Osteoblast (primary cell): ENCODE results near the gene ZNF215. TPM values are rescaled to one million over a fixed set of nuclear protein-coding genes. Genes with fewer than 3 reads are reported as not detected.
A peak's percentile ranks its signal among the peaks of the same experiment; 100 is the strongest.

Experiments
- DNase-seq: peaks from one replicate; pipeline ENCODE4 v3.0.0; 2011; ENCODE audit warnings: low spot score, mixed read lengths; ENCODE audit not compliant: insufficient read length; ENCODE audit errors: missing footprints
- H2AFZ ChIP-seq: 2 replicates; pipeline ENCODE4 v1.6.0; 2011; ENCODE audit warnings: mild to moderate bottlenecking, low read length
- H3K27ac ChIP-seq: 2 replicates; pipeline ENCODE4 v1.5.1; 2011; ENCODE audit warnings: mild to moderate bottlenecking, low read depth, low read length, moderate library complexity
- H3K27me3 ChIP-seq: 2 replicates; pipeline ENCODE4 v1.6.0; 2012; ENCODE audit warnings: mild to moderate bottlenecking, control low read depth, inconsistent platforms, low read length, moderate library complexity; ENCODE audit not compliant: insufficient read depth
- H3K36me3 ChIP-seq: 2 replicates; pipeline ENCODE4 v1.5.1; 2011; ENCODE audit warnings: mild to moderate bottlenecking, low read length, control low read depth, moderate library complexity; ENCODE audit not compliant: insufficient read depth
- H3K4me1 ChIP-seq: 2 replicates; pipeline ENCODE4 v1.5.1; 2011; ENCODE audit warnings: mild to moderate bottlenecking, low read length, control low read depth, moderate library complexity; ENCODE audit not compliant: insufficient read depth
- H3K4me2 ChIP-seq: 2 replicates; pipeline ENCODE4 v1.6.0; 2011; ENCODE audit warnings: mild to moderate bottlenecking, low read length; ENCODE audit not compliant: insufficient read depth
- H3K4me3 ChIP-seq: fragments of 200-600 bp; sonication (generic); 3 replicates; pipeline ENCODE4 v1.5.1; 2012; ENCODE audit warnings: mild to moderate bottlenecking, low read length, inconsistent platforms; ENCODE audit not compliant: insufficient read depth
- H3K79me2 ChIP-seq: 2 replicates; pipeline ENCODE4 v1.6.0; 2012; ENCODE audit warnings: mild to moderate bottlenecking, low read length, control low read depth, inconsistent platforms; ENCODE audit not compliant: insufficient read depth
- H3K9me3 ChIP-seq: 2 replicates; pipeline ENCODE4 v1.5.1; 2011; ENCODE audit warnings: low read depth, low read length, control low read depth
- H4K20me1 ChIP-seq: 2 replicates; pipeline ENCODE4 v1.6.0; 2012; ENCODE audit warnings: mild to moderate bottlenecking, low read length, control low read depth; ENCODE audit not compliant: insufficient read depth
- CTCF ChIP-seq: IDR thresholded peaks from 2 replicates; pipeline ENCODE4 v1.5.1; 2011; ENCODE audit warnings: mild to moderate bottlenecking, low read depth, low read length, moderate library complexity; ENCODE audit errors: extremely low read depth
- total RNA-seq: library from RNA; depleted of rRNA; stranded (reverse); fragments of >200 nt; gene quantifications from 2 replicates; pipeline ENCODE4 v1.2.3, GENCODE V29; 2012

Gene ZNF215
- total RNA-seq, 1 donor: 4.3 TPM

GRCh38 chr11:6992457-6993417 lies 66.5 kb downstream of the ZNF215 start:
- Histone ChIP-seq H3K9me3 (no peaks in the 10 kb centered on the region), H2AFZ (peak overlapping the region; percentile 18), H3K27me3 (no peaks in the 10 kb centered on the region), H3K36me3 (no peaks in the 10 kb centered on the region), H3K4me1 (peaks cover 24% of the 10 kb centered on the region), H3K4me2 (peak overlapping the region; percentile 73), H4K20me1 (no peaks in the 10 kb centered on the region), H3K4me3 (peak overlapping the region; percentile 42), H3K79me2 (no peaks in the 10 kb centered on the region), H3K27ac (peak overlapping the region; percentile 62)
- TF ChIP-seq CTCF: no peak
- DNase-seq: peak; percentile 52

GRCh38 chr11:6995703-6996102 lies 69.5 kb downstream of the ZNF215 start:
- H4K20me1 ChIP-seq: no peaks in the 10 kb centered on the region
- H3K36me3 ChIP-seq: no peaks in the 10 kb centered on the region
- H3K4me1 ChIP-seq: peaks cover 20% of the 10 kb centered on the region
- TF ChIP-seq CTCF: no peak
- H2AFZ ChIP-seq: no peak overlapping the region
- H3K4me3 ChIP-seq: no peak overlapping the region
- H3K4me2 ChIP-seq: no peak overlapping the region
- no peak for DNase-seq
- no peaks in the 10 kb centered on the region for H3K27me3 ChIP-seq
- no peak overlapping the region for H3K27ac ChIP-seq
- no peaks in the 10 kb centered on the region for H3K9me3 ChIP-seq
- H3K79me2 ChIP-seq: no peaks in the 10 kb centered on the region

- H3K9me3 ChIP-seq: no peaks in the 10 kb centered on the region
- peaks cover 4% of the 10 kb centered on the region for H3K4me1 ChIP-seq
- H3K4me3 ChIP-seq: no peak overlapping the region
- H2AFZ ChIP-seq: peak overlapping the region; percentile 39
- no peaks in the 10 kb centered on the region for H4K20me1 ChIP-seq
- DNase-seq: no peak
- H3K4me2 ChIP-seq: peak overlapping the region; percentile 47
- no peaks in the 10 kb centered on the region for H3K27me3 ChIP-seq
- H3K79me2 ChIP-seq: no peaks in the 10 kb centered on the region
- H3K27ac ChIP-seq: no peak overlapping the region
- no peak for TF ChIP-seq CTCF
- no peaks in the 10 kb centered on the region for H3K36me3 ChIP-seq
Measured at GRCh38 chr11:7004482-7004881, 78.3 kb downstream of the ZNF215 start.

Other genes starting within 250 kb of the ZNF215 start
- gene MRPL17, start 243.1 kb upstream of the ZNF215 start, total RNA-seq: 29.5 and 29.7 TPM in 2 replicates
- 0.29 and 0.36 TPM in 2 replicates for gene OR2AG2, start 154.4 kb upstream of the ZNF215 start, total RNA-seq
- gene OR2AG1, start 143.4 kb upstream of the ZNF215 start, total RNA-seq: not detected in 2 replicates
- gene OR6A2, start 126.7 kb upstream of the ZNF215 start, total RNA-seq: 0.36 and 0.59 TPM in 2 replicates
- gene OR10A5, start 80.7 kb upstream of the ZNF215 start, total RNA-seq: not detected in 2 replicates
- not detected in 2 replicates for gene OR10A2, start 63.4 kb upstream of the ZNF215 start, total RNA-seq
- gene OR10A4, start 49.8 kb upstream of the ZNF215 start, total RNA-seq: not detected in 2 replicates
- 0.36 and 0.88 TPM in 2 replicates for gene OR2D2, start 33.9 kb upstream of the ZNF215 start, total RNA-seq
- gene OR2D3, start 5.4 kb upstream of the ZNF215 start, total RNA-seq: not detected in 2 replicates
- 3.6 and 4.7 TPM in 2 replicates for gene ZNF214, start 93.9 kb downstream of the ZNF215 start, total RNA-seq
- gene NLRP14, start 94.1 kb downstream of the ZNF215 start, total RNA-seq: under 0.01 TPM in 1 of 2 replicates, not detected in the other
- not detected in 2 replicates for gene RBMXL2, start 162.6 kb downstream of the ZNF215 start, total RNA-seq